Tibial nerve (tissue), 4 donors: ENCODE measurements around the gene MAP3K21. TPM values are rescaled to one million over a fixed set of nuclear protein-coding genes. Genes with fewer than 3 reads are reported as not detected.
A peak's percentile ranks its signal among the peaks of the same experiment; 100 is the strongest.

Experiments used
- DNase-seq, 2 donors: peaks; one replicate each; pipeline ENCODE4 v3.0.0-alpha.2; 2019; ENCODE audit warnings: low spot score in 2 of 2
- H3K27ac ChIP-seq, 4 donors: fragments of 200-600 bp; sonication (generic) in 3 of 4; one replicate each; pipeline ENCODE4 v1.5.1; 2017 to 2019; ENCODE audit warnings: mild to moderate bottlenecking in 1 of 4
- H3K27me3 ChIP-seq, 2 donors: fragments of 200-600 bp; sonication (generic) in 1 of 2; one replicate each; pipeline versions ENCODE4 v1.5.1 to v1.6.0; 2017 to 2019
- H3K36me3 ChIP-seq, 3 donors: fragments of 200-600 bp; sonication (generic); one replicate each; pipeline ENCODE4 v1.5.1; 2018 to 2019
- H3K4me1 ChIP-seq, 4 donors: fragments of 200-600 bp; sonication (generic) in 3 of 4; one replicate each; pipeline ENCODE4 v1.5.1; 2017 to 2019
- H3K4me3 ChIP-seq, 4 donors: fragments of 200-600 bp; sonication (generic) in 3 of 4; one replicate each; pipeline ENCODE4 v1.5.1; 2017 to 2019; ENCODE audit warnings: mild to moderate bottlenecking in 1 of 4, moderate library complexity in 1 of 4
- H3K9me3 ChIP-seq, 4 donors: fragments of 200-600 bp; sonication (generic) in 3 of 4; one replicate each; pipeline ENCODE4 v1.5.1; 2017 to 2019
- CTCF ChIP-seq, 5 experiments: fragments of 200-600 bp in 3 of 5; fragments of 450-650 bp in 2 of 5; sonication (generic) in 3 of 5; IDR thresholded peaks; one replicate each; pipeline ENCODE4 v1.5.1; 2016 to 2019; ENCODE audit warnings: antibody characterized with exemption in 5 of 5, mild to moderate bottlenecking in 3 of 5, moderate library complexity in 2 of 5
- EP300 ChIP-seq, 2 donors: sonication (generic); formaldehyde crosslinking; IDR thresholded peaks; one replicate each; pipeline ENCODE4 v1.6.1; 2017; ENCODE audit warnings: antibody characterized with exemption in 2 of 2, mild to moderate bottlenecking in 1 of 2
- POLR2A ChIP-seq, 2 donors: fragments of 450-650 bp; IDR thresholded peaks; one replicate each; pipeline ENCODE4 v1.6.1; 2017; ENCODE audit warnings: antibody characterized with exemption in 2 of 2, mild to moderate bottlenecking in 2 of 2, moderate library complexity in 2 of 2
- WGBS, 2 donors: methylation state at CpG; one replicate each; pipeline ENCODE4 v1.1.5; 2018; 5-methylcytosine and 5-hydroxymethylcytosine counted together
- total RNA-seq, 4 donors: library from RNA; depleted of rRNA; stranded (reverse); fragments of >200 nt; gene quantifications; one replicate each; pipeline ENCODE4 v1.1.0, GENCODE V29; 2016

The MAP3K21 gene
- total RNA-seq, 4 donors from 2014 or later = 1.1 to 3.3 (median 1.8) TPM

GRCh38 chr1:233289676-233290075, 37.8 kb upstream of the MAP3K21 start:
- no peak for DNase-seq
- no peak for TF ChIP-seq CTCF (IDR thresholded peaks at IDR 0.05)
- no peak for TF ChIP-seq POLR2A (IDR thresholded peaks at IDR 0.05)
- no peak for TF ChIP-seq EP300 (IDR thresholded peaks at IDR 0.05)
- no peaks in the 10 kb centered on the region for H3K9me3 ChIP-seq
- no peaks in the 10 kb centered on the region for H3K27me3 ChIP-seq
- H3K4me1 ChIP-seq = peaks cover 0 to 2% (median under 1%) of the 10 kb centered on the region in 4 donors
- 64 to 73% methylated on average over 4 of the region's 4 CpGs for WGBS, 2 donors
- no peaks in the 10 kb centered on the region for H3K36me3 ChIP-seq
- H3K27ac ChIP-seq = no peak overlapping the region
- no peak overlapping the region for H3K4me3 ChIP-seq

- peaks cover 0 to 10% (median 2%) of the 10 kb centered on the region in 4 donors for H3K4me1 ChIP-seq
- H3K4me3 ChIP-seq = no peak overlapping the region
- WGBS, 2 donors = 47 to 63% methylated on average over 5 of the region's 5 CpGs
- TF ChIP-seq POLR2A (IDR thresholded peaks at IDR 0.05) (no peak), CTCF (IDR thresholded peaks at IDR 0.05) (no peak), EP300 (IDR thresholded peaks at IDR 0.05) (no peak)
- peak overlapping the region in 1 of 4 donors; percentile 6 for H3K27ac ChIP-seq
- no peaks in the 10 kb centered on the region for H3K36me3 ChIP-seq
- H3K27me3 ChIP-seq = no peaks in the 10 kb centered on the region
- H3K9me3 ChIP-seq = no peaks in the 10 kb centered on the region
- no peak for DNase-seq
Observed at GRCh38 chr1:233290396-233291034, 37.0 kb upstream of the MAP3K21 start.

- no peaks in the 10 kb centered on the region for H3K36me3 ChIP-seq
- H3K9me3 ChIP-seq = no peaks in the 10 kb centered on the region
- TF ChIP-seq EP300 (IDR thresholded peaks at IDR 0.05) = no peak
- no peak for TF ChIP-seq CTCF (IDR thresholded peaks at IDR 0.05)
- TF ChIP-seq POLR2A (IDR thresholded peaks at IDR 0.05) = no peak
- H3K27me3 ChIP-seq = peaks cover 0 to 4% of the 10 kb centered on the region in 2 donors
- DNase-seq = no peak
- WGBS, 2 donors = 93 to 94% methylated on average over 3 of the region's 3 CpGs
- H3K4me1 ChIP-seq = peaks cover 0 to 15% (median 2%) of the 10 kb centered on the region in 4 donors
- H3K4me3 ChIP-seq = no peak overlapping the region
- no peak overlapping the region for H3K27ac ChIP-seq
Observed at GRCh38 chr1:233293556-233294446, 33.7 kb upstream of the MAP3K21 start.

GRCh38 chr1:233294913-233295236, 32.6 kb upstream of the MAP3K21 start:
- Histone ChIP-seq H3K9me3 (no peaks in the 10 kb centered on the region), H3K36me3 (no peaks in the 10 kb centered on the region), H3K27ac (peak overlapping the region in 3 of 4 donors; percentile 56 to 68 (median 60)), H3K4me1 (peaks cover 0 to 15% (median 2%) of the 10 kb centered on the region in 4 donors), H3K27me3 (peaks cover 0 to 4% of the 10 kb centered on the region in 2 donors), H3K4me3 (peak overlapping the region; percentile 44 to 76 (median 57))
- 7 to 8% methylated on average over 8 of the region's 8 CpGs for WGBS, 2 donors
- no peak for DNase-seq
- TF ChIP-seq POLR2A (IDR thresholded peaks at IDR 0.05) (no peak), CTCF (IDR thresholded peaks at IDR 0.05) (no peak), EP300 (IDR thresholded peaks at IDR 0.05) (no peak)
